ENCODE results near the gene PTTG1IP2.

DNA sequence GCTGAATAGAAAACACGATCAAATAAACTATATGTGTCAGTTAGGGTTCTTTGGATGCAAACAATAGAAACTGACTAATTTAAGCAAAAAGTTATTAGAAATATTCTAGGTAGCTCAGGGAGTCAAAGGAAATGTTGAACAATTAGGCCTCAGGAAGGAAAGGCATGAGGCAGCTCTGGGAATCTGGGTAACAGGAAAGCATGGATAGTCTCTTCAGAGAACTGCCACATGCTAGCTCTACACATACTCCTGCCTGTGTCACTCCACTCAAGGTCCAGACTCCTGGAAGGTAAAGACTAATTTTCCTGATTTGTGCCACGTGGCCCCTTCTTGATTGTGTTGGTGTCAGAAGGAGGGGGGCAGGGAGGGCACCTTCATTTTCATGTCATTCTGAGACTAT, 23.8 kb upstream of the PTTG1IP2 start:
- no peak for TF ChIP-seq EZH2 (IDR thresholded peaks at IDR 0.05; ENCODE audit: borderline replicate concordance, insufficient read depth, low read depth, low read length, poor library complexity, severe bottlenecking)
- TF ChIP-seq, protein P1, sequence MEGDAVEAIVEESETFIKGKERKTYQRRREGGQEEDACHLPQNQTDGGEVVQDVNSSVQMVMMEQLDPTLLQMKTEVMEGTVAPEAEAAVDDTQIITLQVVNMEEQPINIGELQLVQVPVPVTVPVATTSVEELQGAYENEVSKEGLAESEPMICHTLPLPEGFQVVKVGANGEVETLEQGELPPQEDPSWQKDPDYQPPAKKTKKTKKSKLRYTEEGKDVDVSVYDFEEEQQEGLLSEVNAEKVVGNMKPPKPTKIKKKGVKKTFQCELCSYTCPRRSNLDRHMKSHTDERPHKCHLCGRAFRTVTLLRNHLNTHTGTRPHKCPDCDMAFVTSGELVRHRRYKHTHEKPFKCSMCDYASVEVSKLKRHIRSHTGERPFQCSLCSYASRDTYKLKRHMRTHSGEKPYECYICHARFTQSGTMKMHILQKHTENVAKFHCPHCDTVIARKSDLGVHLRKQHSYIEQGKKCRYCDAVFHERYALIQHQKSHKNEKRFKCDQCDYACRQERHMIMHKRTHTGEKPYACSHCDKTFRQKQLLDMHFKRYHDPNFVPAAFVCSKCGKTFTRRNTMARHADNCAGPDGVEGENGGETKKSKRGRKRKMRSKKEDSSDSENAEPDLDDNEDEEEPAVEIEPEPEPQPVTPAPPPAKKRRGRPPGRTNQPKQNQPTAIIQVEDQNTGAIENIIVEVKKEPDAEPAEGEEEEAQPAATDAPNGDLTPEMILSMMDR (IDR thresholded peaks at IDR 0.05) = no peak
